Measurements from ENCODE around the gene ERC1.

ERC1 gene

GRCh38 chr12:966724-967123 lies 24.3 kb upstream of the ERC1 start:
- H3K27ac ChIP-seq = no peak overlapping the region
- no peak for DNase-seq (ENCODE audit: low spot score)
- POLR2A ChIA-PET (ENCODE audit: low non-redundant PET) = no interaction called here
- TF ChIP-seq CTCF (conservative IDR thresholded peaks at IDR 0.05; ENCODE audit: low read depth) = no peak
- CTCF ChIA-PET = no interaction called here

GRCh38 chr12:967641-968040 lies 23.4 kb upstream of the ERC1 start:
- H3K27ac ChIP-seq = no peak overlapping the region
- DNase-seq (ENCODE audit: low spot score) = no peak
- ChIA-PET POLR2A (ENCODE audit: low non-redundant PET) (no interaction called here), CTCF (no interaction called here)
- TF ChIP-seq CTCF (conservative IDR thresholded peaks at IDR 0.05; ENCODE audit: low read depth) = no peak

GRCh38 chr12:968545-968944 lies 22.5 kb upstream of the ERC1 start:
- no peak overlapping the region for H3K27ac ChIP-seq
- POLR2A ChIA-PET (ENCODE audit: low non-redundant PET) = no interaction called here
- TF ChIP-seq CTCF (conservative IDR thresholded peaks at IDR 0.05; ENCODE audit: low read depth) = no peak
- DNase-seq (ENCODE audit: low spot score) = no peak
- CTCF ChIA-PET = no interaction called here

- no peak for TF ChIP-seq CTCF (conservative IDR thresholded peaks at IDR 0.05; ENCODE audit: low read depth)
- POLR2A ChIA-PET (ENCODE audit: low non-redundant PET) = no interaction called here
- H3K27ac ChIP-seq = no peak overlapping the region
- CTCF ChIA-PET = no interaction called here
- DNase-seq (ENCODE audit: low spot score) = no peak
Observed at GRCh38 chr12:969821-970220, 21.2 kb upstream of the ERC1 start.

GRCh38 chr12:971991-972390 lies 19.0 kb upstream of the ERC1 start:
- CTCF ChIA-PET = interaction anchor here (0.6 kb wide), 1 partner anchor 29 kb away, joined by 5 read pairs; no protein-coding TSS in a partner anchor
- no peak for TF ChIP-seq CTCF (conservative IDR thresholded peaks at IDR 0.05; ENCODE audit: low read depth)
- POLR2A ChIA-PET (ENCODE audit: low non-redundant PET) = no interaction called here
- DNase-seq (ENCODE audit: low spot score) = no peak
- H3K27ac ChIP-seq = no peak overlapping the region

GRCh38 chr12:974271-974862 lies 16.7 kb upstream of the ERC1 start:
- ChIA-PET CTCF (no interaction called here), POLR2A (ENCODE audit: low non-redundant PET) (interaction anchor here (0.7 kb wide), 1 partner anchor 89 kb away, joined by 16 read pairs; no protein-coding TSS in a partner anchor)
- TF ChIP-seq CTCF (conservative IDR thresholded peaks at IDR 0.05; ENCODE audit: low read depth) = no peak

GRCh38 chr12:976644-977043 lies 14.4 kb upstream of the ERC1 start:
- POLR2A ChIA-PET (ENCODE audit: low non-redundant PET) = no interaction called here
- CTCF ChIA-PET = no interaction called here
- TF ChIP-seq CTCF (conservative IDR thresholded peaks at IDR 0.05; ENCODE audit: low read depth) = no peak
- no peak for DNase-seq (ENCODE audit: low spot score)
- H3K27ac ChIP-seq = no peak overlapping the region

More at GRCh38 chr12:974271-974862, 16.7 kb upstream of the ERC1 start:
- H3K27ac ChIP-seq = no peak overlapping the region
- no peak for DNase-seq (ENCODE audit: low spot score)

Data from RWPE1 (cell line).